Activated CD8-positive, alpha-beta memory T cell treated with anti-CD3 and anti-CD28 coated beads, Interleukin-2, amount 50 U/mL, for 4 hours (primary cell): ENCODE results near the gene GPD1.
A peak's percentile ranks its signal among the peaks of the same experiment; 100 is the strongest.

Source experiments
- DNase-seq: peaks from one replicate; pipeline ENCODE4 v3.0.0-alpha.2; 2020

Gene GPD1

DNA sequence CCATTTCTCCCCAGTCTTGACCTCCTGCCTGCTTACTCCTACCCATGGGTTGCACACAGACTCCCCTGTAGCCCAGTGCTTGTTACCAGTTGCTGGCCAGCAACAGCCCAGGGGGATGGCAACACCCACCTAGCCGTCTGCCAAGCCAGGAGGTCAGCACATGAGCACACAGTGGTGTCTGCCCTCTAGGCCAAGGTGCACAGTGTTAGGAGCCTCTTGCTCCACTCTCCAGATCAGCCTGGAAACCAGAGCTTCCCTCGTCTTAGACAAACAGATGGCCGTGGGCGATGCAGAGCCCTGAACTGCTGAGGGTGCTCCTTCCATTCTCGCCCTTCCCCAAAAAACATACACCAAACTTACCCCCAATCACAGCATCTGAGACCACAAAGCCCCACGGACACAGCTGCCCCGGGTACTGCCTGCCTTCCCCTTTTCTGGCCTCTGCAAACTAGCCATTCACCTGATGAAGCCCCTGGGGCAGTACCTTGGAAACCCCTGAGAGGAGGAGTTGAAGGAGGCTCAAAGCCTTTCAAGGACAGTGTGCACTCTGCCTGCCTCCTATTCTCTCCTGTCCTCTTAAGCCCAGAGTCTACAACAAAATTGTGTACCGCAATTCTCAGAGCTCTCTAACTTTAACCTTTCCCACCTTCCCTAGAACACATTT lies 1.0 kb upstream of the GPD1 start:
- no peak for DNase-seq

DNA sequence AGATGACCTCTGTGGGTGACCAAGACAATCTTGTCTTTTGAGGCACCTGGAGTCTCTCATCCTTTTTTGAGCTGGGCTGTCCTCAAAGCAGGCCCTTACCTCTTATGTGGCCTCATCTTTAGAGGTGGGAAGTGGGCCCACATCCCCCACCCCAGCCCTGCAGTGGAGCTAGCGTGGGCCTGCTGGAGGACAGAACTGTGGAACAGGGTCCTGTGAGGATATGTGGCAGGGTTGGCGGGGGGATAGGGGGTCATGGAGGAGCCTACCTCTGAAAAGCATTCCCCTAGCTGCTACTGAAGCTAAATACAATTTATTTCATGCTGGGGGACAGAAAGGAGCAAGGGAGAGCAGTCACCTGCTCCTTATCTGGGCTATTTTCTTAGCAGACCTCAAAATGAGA lies 457 bp upstream of the GPD1 start:
- DNase-seq = no peak

DNA sequence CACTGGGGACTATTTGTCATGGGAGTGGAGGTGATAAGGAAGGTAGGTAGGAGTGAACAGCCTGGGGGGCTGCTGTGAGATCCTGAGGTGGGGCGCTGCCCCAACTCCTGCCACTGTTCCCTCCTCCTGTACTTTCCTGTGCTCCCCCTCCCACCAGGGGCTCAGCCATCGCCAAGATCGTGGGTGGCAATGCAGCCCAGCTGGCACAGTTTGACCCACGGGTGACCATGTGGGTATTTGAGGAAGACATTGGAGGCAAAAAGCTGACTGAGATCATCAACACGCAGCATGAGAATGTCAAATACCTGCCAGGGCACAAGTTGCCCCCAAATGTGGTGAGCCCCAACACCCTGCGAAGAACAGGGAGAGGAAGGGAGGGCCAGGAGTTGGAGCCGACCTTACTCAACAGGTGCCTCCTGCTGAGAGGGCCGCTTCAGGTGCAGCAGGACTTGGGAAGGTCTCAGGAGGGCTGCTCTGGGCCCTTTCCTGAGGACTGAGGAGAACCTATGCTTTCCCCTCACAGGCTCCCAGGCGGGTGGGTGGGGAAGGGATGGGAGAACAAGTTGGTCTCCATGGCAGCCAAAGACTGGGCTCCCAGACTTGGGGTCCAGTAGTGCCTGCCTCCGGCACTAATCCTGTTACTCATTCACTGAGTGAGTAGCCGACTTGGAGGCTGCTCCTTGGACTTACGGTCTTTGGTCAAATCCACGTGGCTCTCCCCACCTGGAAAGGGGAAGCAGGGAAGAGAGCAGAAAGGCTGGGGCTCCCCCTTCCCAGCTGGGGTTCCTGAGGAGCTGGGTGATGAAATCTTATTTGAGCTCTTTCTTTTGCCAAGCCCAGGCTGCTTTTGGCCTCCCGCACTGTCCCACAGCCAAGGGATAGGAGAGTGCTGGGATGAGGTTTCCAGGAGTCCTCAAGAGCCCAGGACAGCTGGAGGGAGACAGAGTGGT lies 884 bp downstream of the GPD1 start:
- DNase-seq = no peak

DNA sequence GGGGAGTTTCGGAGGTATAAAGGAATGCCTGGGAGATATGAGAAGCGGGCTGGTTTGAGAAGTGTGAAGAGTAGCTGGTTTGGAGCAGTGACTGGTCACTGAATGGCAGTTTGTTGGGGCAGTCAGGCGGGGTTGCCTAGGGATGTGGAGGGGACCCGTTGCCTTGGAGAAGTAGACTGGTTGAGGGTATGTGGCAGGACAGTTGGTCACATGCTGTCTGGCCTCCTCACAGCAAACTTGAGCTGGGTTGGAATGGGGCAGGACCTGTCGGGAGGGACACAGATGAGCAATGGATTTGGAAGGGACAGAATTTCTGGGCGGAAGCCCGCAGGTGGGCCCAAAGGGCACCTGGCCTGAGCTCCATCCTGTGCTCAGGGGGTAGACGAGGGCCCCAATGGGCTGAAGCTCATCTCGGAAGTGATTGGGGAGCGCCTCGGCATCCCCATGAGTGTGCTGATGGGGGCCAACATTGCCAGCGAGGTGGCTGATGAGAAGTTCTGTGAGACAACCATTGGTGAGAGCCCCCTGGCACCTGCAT lies 2.2 kb downstream of the GPD1 start:
- DNase-seq = no peak

DNA sequence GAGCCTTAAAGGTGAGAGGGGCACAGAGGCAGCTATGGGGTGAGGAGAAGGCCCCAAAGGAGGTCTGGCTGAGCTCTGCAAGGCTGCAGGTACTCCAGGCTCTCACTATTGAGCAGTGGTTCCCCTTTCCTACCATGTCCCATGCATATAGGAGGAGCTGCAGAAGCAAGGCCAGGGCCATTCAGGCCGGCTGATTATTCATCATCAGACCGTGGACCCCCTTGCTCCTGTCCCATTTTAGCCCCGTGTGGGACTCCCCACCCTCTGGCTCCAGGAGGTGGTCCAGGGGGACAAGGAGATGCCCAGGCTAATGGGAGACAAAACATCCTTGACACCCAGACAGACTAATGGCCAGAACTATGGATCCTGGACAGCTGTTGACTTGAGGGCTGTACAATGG lies 3.1 kb downstream of the GPD1 start:
- no peak for DNase-seq

DNA sequence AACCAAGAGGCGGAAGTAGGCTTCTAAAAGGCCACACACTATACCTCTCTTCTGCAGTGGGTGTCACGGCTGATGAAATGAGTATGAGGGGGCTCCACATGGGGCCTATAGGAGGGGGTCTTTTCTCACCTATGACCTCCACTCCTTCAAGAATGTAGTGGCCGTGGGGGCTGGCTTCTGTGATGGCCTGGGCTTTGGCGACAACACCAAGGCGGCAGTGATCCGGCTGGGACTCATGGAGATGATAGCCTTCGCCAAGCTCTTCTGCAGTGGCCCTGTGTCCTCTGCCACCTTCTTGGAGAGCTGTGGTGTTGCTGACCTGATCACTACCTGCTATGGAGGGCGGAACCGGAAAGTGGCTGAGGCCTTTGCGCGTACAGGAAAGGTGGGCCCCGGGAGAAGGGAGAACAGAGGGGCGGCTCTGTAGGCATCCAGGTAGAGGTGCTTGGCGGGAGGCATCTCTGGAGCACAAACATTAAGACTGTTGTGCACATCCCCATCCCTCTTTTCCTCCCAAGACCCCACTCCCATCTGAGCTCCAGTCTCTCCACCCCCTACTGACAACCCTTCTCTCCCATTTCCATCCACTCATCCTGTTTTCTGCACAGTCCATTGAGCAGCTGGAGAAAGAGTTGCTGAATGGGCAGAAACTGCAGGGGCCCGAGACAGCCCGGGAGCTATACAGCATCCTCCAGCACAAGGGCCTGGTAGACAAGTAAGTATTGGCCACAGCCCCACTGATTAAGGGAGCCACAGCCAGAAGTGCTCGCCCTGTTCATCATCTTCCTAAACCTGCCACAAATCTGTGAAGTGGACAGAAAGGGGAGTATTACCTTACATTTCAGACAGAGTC lies 3.8 kb downstream of the GPD1 start:
- DNase-seq = no peak

DNA sequence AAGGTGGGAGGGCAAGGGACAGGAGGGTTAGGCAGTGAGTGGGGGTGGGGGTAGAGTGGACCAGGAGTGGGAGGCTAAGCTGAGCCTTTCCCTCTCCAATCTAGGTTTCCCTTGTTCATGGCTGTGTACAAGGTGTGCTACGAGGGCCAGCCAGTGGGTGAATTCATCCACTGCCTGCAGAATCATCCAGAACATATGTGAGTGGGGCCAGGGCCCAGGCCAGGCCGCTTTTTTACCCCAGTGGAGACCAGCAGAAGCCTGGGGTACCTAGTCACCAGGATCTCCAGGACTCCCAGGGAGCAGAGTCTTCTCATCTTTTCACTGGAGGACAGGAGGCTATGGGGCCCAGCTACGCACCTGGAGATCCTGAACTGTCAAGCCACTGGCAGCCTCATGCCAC lies 5.5 kb downstream of the GPD1 start:
- no peak for DNase-seq

DNA sequence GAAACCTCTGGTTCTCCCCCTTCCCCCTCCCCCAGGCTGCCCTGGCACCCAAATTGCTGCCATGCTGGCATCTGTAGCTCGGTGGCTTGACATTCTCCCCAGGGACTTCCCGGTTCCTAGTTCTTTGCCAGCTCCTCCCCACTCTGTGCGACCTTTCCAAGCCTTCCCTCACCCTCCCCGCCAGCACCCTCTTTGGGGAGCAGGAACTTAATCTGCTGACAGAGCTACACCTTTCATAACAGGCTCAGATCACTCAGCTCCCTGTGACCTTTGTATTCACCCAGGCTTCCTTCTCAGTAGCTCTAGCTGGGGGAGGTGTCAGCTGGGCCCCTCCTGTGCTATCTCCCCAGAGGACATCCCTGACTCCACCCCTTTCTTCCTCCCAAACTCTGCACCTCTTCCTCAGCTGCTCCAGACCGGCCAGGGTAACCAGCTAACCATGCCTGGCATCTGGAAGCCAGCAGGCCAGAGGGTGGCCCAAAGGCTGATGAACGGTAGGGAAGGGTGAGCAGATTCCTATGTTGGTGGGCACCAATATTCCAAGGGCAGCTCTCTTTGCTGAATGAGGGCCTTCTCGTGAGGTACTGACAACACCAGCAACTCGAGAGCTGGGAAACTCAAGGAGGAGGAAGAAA lies 6.4 kb downstream of the GPD1 start:
- DNase-seq = no peak

DNA sequence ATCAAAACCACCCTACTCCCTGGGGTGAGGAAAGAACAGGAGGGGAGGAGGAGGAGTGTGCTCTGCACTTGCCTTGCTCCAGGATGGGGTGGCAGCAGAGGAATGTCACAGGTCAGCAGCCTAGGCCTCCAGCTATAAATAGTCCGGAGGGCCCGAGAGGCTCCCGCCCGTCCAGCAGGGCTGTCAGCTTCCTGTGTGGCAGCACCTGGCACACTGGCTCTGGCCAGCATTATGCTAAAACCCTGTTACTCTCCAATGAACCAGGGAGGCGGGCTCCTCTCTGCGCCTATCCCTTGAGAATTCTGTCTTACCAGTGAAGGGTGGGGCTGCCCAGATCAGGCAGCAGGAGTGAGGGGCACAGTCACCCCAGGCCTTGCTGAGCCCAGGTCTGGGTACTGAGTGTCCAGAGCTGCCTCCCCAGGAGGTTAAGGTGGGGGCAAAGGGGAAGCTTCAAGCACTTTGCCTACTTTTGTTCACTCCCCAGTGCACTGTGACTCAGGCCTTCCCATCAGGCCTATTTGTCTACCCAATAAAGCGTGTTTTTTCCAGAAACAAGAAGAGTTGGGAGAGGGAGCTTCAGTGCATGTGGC lies 7.0 kb downstream of the GPD1 start:
- DNase-seq = no peak

DNA sequence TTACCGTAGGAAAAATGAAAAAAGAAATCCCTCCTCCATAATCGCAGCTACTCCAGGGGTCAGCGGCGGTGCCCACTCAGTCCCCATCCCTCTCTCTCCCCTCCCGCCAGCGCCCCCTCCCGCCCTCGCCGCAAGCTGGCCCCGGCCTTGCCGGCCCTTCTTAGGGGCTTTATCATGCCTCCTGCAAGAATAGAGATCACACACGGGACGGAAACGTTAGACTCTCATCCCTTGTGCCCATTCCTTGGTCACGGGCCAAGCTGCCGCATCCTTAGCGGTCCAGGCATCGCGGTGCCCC lies 7.5 kb downstream of the GPD1 start:
- DNase-seq = no peak

DNA sequence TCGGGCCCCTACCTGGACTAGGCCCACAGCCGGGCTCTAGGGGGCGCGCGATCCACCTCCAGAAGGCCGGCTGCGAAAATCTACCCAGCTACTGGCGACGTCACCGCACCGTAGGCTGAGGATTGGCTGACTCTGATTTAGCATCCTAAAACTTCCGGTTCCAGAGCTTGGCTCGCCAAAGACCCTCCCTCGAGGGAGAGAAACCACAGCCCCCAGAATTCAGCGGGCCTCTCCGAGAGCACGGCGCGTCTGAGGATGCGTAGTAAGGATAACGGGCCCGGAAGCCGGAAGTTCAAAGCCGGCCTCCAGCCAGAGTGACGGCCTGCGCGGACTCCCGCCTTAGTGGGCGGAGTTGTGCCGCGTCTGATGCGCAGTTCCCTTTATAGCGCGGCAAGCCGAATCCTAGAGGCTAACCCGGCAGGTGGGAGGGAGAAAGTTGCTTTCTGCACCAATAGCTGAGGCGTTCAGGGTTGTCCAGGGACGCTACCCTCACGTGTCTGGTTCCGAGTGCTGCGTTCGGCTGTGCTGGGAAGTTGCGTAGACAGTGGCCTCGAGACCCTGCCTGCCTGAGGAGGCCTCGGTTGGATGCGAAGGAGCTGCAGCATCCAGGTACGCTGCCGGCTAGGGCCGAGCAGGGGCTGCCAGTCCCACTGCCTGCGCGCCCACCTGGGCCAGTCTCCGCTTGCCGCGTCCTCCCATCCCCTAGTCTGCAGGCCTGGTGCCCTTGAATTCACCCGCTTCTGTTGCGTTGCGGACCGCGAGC lies 8.1 kb downstream of the GPD1 start, which contains the start of gene COX14:
COX14 (plus strand) TSS at position 544 of the 763 bp plus-strand sequence. CDS start 7,808 bp downstream, outside the sequence.
- peak; percentile 99 for DNase-seq

DNA sequence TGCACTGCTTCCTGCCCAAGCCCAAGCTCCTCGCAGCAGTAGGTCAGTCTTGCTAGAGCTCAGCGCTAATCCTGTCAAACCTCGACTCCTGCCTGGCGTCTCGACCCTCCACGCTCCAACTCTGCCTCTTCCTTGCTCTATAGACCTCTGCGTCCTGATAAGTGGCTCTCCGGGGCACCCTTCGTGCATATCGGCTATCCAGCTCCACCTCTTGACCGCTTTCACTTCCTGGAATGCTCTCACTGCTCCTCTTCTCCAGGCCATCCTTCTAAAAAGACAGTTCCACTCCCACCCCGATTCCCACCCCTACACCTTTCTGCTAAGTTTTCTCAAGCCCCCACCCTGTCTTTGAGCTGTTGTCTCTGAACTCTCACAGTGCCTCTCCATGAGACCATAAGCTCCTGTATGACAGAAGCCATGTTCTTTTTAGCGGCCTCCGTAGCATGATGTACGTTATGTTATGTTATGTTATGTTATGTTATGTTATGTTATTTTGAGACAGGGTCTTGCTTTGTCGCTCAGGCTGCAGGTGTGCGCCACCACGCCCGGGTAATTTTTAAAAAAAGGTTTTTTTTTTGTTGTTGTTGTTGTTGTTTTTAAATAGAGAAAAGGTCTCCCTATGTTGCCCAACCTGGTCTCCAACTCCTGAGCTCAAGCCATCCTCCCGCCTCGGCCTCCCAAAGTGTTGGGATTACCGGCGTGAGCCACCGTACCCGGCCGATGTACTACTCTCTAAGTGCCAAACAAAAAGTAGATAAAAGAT lies 8.8 kb downstream of the GPD1 start:
- no peak for DNase-seq

DNA sequence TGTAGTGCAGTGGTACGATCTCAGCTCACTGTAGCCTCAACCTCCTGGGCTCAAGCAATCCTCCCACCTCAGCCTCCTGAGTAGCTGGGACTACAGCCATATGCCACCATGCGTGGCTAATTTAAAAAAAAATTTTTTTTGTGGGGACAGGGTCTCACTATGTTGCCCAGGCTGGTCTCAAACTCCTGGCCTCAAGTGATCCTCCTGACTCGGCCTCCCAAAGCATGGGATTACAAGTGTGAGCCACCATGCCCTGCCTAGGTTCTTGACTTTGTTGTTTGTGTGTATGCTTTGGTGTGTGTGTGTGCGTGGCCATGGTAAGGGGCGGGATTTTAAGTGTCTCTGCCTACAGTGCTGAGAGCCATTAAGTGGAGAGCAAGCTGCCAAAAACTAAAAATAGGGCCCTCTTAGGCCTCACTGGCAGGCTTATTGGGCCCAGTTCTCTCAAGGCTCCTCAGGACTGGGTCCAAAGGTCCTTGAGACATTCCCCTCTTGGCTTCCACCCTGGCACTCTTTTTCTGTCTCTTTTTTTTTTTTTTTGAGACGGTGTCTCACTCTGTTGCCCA lies 13.3 kb downstream of the GPD1 start:
- no peak for DNase-seq

DNA sequence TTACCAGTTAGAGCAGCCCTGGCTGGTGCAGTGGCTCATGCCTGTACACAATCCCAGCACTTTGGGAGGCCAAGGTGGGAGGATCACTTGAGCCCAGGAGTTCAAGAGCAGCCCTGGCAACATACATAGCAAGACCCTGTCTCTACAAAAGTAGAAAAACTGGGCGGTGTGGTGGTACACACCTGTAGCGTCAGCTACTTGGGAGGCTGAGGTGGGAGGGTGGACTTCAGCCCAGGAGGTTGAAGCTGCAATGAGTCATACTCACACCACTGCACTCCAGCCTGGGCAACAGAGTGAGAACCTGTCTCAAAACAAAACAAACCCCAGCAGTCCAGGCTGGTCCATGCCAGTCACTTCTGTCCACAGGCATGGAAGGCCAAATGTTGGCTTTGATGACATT lies 15.6 kb downstream of the GPD1 start:
- DNase-seq = no peak

DNA sequence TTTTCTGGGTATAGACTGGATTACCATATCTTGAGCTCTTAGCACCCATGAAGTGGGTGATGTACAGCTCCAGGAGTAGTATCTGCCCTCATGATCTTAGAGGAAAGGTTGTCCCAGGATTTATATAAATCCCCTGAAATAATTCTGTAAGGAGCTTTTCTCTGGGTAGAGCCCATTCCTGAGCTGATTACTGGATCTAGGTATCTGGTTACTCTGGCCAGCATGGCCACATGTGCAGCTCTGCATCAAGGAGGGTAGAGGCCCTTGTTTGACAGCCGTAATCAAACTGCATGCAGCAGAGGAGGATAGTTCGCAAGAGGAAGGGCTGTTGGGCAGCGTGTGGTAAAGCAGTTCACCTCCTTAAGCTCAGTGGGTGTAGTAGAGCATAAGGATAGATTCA lies 16.7 kb downstream of the GPD1 start:
- no peak for DNase-seq

DNA sequence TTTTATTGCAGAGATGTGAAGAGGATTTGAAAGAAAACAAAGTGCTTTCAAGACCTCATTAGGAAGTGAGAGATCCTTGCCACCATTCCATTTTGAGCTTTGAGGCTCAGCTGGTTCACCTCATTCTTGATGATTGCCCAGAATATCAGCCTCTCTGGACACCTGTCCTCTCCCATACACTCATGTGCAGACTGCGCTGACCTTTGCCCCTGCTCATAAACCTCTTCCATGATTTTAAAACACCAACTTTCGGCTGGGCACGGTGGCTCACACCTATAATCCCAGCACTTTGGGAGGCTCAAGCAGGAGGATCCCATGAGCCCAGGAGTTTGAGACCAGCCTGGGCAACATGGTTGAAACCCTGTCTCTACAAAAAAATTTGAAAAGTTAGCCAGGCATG lies 17.1 kb downstream of the GPD1 start:
- DNase-seq = no peak

DNA sequence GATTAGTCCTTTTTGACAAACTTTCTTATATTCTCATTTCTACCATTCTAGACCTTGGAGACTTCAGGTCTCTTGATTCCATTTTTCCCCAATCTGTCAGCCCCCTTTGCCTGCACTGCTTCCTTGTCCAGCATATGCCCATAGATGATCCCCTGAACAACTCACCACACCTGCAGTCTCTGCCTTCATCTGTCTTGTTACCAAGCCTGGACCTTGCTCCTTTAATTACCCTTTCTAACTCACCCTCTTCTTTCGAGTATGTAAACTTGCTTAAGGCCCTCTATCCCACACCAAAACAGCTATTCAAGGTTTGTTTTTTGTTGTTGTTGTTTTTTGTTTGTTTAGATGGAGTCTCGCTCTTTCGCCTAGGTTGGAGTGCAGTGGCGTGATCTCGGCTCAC lies 17.8 kb downstream of the GPD1 start:
- DNase-seq = no peak

DNA sequence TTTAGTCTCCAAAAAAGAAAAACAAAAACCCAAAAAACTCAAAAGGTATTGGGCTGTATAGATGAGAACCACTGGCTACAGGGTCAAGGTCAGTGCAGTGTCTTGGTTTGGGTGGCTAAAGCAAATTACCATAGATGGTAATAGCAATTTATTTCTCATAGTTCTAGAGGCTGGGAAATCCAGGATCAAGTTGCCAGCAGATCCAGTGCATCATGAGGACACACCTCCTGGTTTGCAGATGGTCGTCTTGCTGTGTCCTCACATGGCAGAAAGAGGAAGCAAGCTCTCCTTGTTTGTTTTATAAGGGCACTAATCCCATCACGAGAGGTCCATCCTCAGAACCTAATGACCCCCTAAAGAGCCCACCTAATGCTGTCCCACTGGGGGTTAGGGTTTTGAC lies 19.4 kb downstream of the GPD1 start:
- no peak for DNase-seq

DNA sequence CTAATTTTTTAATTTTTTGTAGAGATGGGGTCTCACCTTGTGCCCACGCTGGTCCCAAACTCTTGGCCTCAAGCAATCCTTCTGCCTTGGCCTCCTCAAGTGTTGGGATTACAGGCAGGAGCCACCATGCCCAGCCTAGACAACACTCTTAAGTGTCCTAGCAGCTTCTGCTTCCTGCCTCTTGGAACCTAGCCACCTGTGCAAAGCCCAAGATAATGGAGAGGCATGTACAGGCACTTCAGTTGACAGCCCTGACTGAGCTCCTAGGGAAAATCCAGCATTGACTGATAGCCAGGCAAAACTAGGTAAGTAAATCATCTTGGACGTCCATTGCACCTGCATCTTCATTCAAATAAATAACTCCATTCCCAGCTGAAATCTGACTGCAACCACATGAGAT lies 23.7 kb downstream of the GPD1 start:
- no peak for DNase-seq

DNA sequence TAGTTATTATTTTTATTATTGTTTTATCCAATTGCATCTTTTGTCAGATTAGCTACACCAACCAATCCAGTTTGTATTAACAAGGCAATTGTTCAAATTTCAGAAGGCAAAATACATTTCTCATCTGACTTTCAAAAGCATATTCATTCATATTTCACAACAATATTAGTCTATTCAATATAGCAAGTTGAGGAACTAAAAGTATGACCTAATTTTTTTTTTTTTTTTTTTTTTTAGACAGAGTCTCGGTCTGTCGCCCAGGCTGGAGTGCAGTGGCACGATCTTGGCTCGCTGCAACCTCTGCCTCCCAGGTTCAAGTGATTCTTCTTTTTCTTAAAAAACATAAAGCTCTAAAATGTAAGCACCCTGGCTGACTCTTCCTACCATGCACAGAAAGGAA lies 25.5 kb downstream of the GPD1 start:
- no peak for DNase-seq
